ENCODE data around the gene ATP5F1D. TPM values are rescaled to one million over a fixed set of nuclear protein-coding genes. Genes with fewer than 3 reads are reported as not detected.
"Not testable (repeated sequence)": the region's sequence is repeated elsewhere in the genome, so short reads cannot be mapped to it uniquely, and the experiment has no call there.

ATP5F1D gene
- total and polyA plus RNA-seq, 2 experiments from 2014 or later, result 139 to 396 TPM

DNA sequence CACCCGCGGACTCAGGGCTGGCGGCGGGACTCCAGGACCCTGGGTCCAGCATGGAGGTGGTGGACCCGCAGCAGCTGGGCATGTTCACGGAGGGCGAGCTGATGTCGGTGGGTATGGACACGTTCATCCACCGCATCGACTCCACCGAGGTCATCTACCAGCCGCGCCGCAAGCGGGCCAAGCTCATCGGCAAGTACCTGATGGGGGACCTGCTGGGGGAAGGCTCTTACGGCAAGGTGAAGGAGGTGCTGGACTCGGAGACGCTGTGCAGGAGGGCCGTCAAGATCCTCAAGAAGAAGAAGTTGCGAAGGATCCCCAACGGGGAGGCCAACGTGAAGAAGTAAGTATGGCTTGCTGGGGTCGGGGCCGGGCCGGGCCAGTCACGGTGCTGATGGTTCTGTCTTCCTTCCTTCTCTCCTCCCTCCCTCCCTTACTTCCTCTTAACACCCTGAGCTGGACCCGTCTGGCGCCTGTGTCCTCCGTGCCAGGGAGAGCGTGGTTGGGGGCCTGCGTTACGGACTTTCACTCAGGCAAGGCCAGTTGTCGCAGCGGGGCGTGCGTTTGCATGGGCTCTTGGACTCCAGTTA lies 34.6 kb upstream of the ATP5F1D start:
- H3K4me1 Mint-ChIP-seq, result peaks cover 18% of the 10 kb centered on the region
- Histone ChIP-seq H3K4me2 (peak overlapping the region; percentile 98), H2AFZ (no peak overlapping the region), H3F3A (replicated peaks; ENCODE audit: low read depth) (peaks cover 28% of the 10 kb centered on the region), H3K27me3 (ENCODE audit: insufficient read depth) (no peaks in the 10 kb centered on the region), H3K9me2 (ENCODE audit: insufficient read depth) (no peaks in the 10 kb centered on the region), H3K4me1 (ENCODE audit: insufficient read depth) (peaks cover 15% of the 10 kb centered on the region; the same call in 1 of the 2 replicates), H3K36me3 (ENCODE audit: insufficient read depth) (no peaks in the 10 kb centered on the region; the same call in 1 of the 2 replicates), H3K79me2 (replicated peaks; ENCODE audit: insufficient read depth) (peaks cover 58% of the 10 kb centered on the region), H3K27ac (ENCODE audit: low read depth) (no peak overlapping the region), H3K4me3 (peak overlapping the region; percentile 91), H4K20me1 (replicated peaks; ENCODE audit: insufficient read depth) (peaks cover 38% of the 10 kb centered on the region)
- H3K27ac Mint-ChIP-seq, result peak overlapping the region; percentile 70; the same call in 1 of the 2 replicates
- H3K36me3 Mint-ChIP-seq (ENCODE audit: low read depth), result peaks cover 22% of the 10 kb centered on the region
- peaks cover 6% of the 10 kb centered on the region for H3K27me3 Mint-ChIP-seq (ENCODE audit: insufficient read depth, low read depth, poor library complexity)
- TF ChIP-seq CTCF (conservative IDR thresholded peaks at IDR 0.05; ENCODE audit: low read depth in 2 of 2), result no peak
- TF ChIP-seq, protein P1, sequence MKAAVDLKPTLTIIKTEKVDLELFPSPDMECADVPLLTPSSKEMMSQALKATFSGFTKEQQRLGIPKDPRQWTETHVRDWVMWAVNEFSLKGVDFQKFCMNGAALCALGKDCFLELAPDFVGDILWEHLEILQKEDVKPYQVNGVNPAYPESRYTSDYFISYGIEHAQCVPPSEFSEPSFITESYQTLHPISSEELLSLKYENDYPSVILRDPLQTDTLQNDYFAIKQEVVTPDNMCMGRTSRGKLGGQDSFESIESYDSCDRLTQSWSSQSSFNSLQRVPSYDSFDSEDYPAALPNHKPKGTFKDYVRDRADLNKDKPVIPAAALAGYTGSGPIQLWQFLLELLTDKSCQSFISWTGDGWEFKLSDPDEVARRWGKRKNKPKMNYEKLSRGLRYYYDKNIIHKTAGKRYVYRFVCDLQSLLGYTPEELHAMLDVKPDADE (IDR thresholded peaks at IDR 0.05), result no peak
- TF ChIP-seq, protein P2, sequence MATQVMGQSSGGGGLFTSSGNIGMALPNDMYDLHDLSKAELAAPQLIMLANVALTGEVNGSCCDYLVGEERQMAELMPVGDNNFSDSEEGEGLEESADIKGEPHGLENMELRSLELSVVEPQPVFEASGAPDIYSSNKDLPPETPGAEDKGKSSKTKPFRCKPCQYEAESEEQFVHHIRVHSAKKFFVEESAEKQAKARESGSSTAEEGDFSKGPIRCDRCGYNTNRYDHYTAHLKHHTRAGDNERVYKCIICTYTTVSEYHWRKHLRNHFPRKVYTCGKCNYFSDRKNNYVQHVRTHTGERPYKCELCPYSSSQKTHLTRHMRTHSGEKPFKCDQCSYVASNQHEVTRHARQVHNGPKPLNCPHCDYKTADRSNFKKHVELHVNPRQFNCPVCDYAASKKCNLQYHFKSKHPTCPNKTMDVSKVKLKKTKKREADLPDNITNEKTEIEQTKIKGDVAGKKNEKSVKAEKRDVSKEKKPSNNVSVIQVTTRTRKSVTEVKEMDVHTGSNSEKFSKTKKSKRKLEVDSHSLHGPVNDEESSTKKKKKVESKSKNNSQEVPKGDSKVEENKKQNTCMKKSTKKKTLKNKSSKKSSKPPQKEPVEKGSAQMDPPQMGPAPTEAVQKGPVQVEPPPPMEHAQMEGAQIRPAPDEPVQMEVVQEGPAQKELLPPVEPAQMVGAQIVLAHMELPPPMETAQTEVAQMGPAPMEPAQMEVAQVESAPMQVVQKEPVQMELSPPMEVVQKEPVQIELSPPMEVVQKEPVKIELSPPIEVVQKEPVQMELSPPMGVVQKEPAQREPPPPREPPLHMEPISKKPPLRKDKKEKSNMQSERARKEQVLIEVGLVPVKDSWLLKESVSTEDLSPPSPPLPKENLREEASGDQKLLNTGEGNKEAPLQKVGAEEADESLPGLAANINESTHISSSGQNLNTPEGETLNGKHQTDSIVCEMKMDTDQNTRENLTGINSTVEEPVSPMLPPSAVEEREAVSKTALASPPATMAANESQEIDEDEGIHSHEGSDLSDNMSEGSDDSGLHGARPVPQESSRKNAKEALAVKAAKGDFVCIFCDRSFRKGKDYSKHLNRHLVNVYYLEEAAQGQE (IDR thresholded peaks at IDR 0.05; ENCODE audit: unreplicated experiment), result no peak
- TF ChIP-seq EZH2phosphoT487 (IDR thresholded peaks at IDR 0.05; ENCODE audit: unreplicated experiment), result no peak
- no peak for TF ChIP-seq NANOG (IDR thresholded peaks at IDR 0.05; ENCODE audit: borderline replicate concordance)
- no peak; the same call in 2 of the 3 replicates for ATAC-seq
- DNase-seq (ENCODE audit: low spot score), result no peak
- no peaks in the 10 kb centered on the region for H3K9me3 Mint-ChIP-seq
- H3K4me3 Mint-ChIP-seq, result peak overlapping the region; percentile 94

DNA sequence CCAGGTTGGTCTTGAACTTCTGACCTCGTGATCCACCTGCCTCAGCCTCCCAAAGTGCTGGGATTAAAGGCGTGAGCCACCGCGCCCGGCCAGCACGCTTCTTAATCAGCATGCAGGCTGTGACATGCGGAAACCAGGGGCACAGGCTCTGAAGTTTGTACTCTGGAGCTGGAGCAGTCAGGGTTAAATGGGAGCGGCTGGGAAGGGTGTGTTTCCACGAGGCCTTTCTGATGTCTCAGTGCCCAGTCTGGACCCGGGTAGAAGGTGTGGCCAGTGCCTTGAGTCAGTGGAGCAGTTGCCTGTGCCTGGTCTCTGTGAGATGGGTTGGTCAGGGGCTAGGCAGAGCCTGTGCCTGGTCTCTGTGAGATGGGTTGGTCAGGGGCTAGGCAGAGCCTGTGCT lies 32.7 kb upstream of the ATP5F1D start:
- not testable (repeated sequence) for H3K27me3 Mint-ChIP-seq (ENCODE audit: insufficient read depth, low read depth, poor library complexity); H3K4me2 ChIP-seq; ATAC-seq; H3K36me3 ChIP-seq (ENCODE audit: insufficient read depth); H3K27ac ChIP-seq (ENCODE audit: low read depth); H3K4me3 Mint-ChIP-seq; H3K27ac Mint-ChIP-seq; H3K9me3 Mint-ChIP-seq; H3K4me3 ChIP-seq; DNase-seq (ENCODE audit: low spot score); H3K9me2 ChIP-seq (ENCODE audit: insufficient read depth); H3K27me3 ChIP-seq (ENCODE audit: insufficient read depth); H2AFZ ChIP-seq
- peaks cover 15% of the 10 kb centered on the region; the same call in 1 of the 2 replicates for H3K4me1 ChIP-seq (ENCODE audit: insufficient read depth)
- peaks cover 25% of the 10 kb centered on the region for H3F3A ChIP-seq (replicated peaks; ENCODE audit: low read depth)
- H3K79me2 ChIP-seq (replicated peaks; ENCODE audit: insufficient read depth), result peaks cover 77% of the 10 kb centered on the region
- H4K20me1 ChIP-seq (replicated peaks; ENCODE audit: insufficient read depth), result peaks cover 54% of the 10 kb centered on the region
- peaks cover 28% of the 10 kb centered on the region for H3K36me3 Mint-ChIP-seq (ENCODE audit: low read depth)
- peaks cover 26% of the 10 kb centered on the region for H3K4me1 Mint-ChIP-seq

All from GM23338 (cell line).